Mesodermal cell (in vitro differentiated cells): ENCODE measurements around the gene YWHAQ. TPM values are rescaled to one million over a fixed set of nuclear protein-coding genes. Genes with fewer than 3 reads are reported as not detected.

Experiments
- H3K27ac ChIP-seq: 2 replicates; pipeline ENCODE4 v1.7.0; 2013; ENCODE audit warnings: mild to moderate bottlenecking, low read depth, low read length, moderate library complexity; ENCODE audit not compliant: severe bottlenecking
- H3K36me3 ChIP-seq: 2 replicates; pipeline ENCODE4 v1.7.1; 2013; ENCODE audit warnings: mild to moderate bottlenecking, low read length, moderate library complexity; ENCODE audit not compliant: control insufficient read depth, insufficient read depth
- H3K4me1 ChIP-seq: one replicate; pipeline ENCODE4 v1.7.1; 2013; ENCODE audit warnings: mild to moderate bottlenecking, low read length; ENCODE audit not compliant: insufficient read depth, control insufficient read depth, poor library complexity, severe bottlenecking
- H3K4me3 ChIP-seq: 2 replicates; pipeline ENCODE4 v1.7.0; 2013; ENCODE audit warnings: low read length, control low read depth, mild to moderate bottlenecking; ENCODE audit not compliant: insufficient read depth, poor library complexity, severe bottlenecking; ENCODE audit errors: extremely low read depth
- H3K9me3 ChIP-seq: 2 replicates; pipeline ENCODE4 v1.7.1; 2013; ENCODE audit warnings: mild to moderate bottlenecking, low read length, moderate library complexity; ENCODE audit not compliant: control insufficient read depth
- WGBS, 2 experiments: methylation state at CpG; one replicate each; pipeline ENCODE4 v1.1.5; 2013; ENCODE audit warnings: missing lambda C conversion rate in 2 of 2; ENCODE audit not compliant: insufficient coverage in 2 of 2; 5-methylcytosine and 5-hydroxymethylcytosine counted together
- polyA plus RNA-seq, 2 experiments: library from polyadenylated mRNA; stranded (reverse); fragments of 50-300 nt; gene quantifications; one replicate each; pipeline ENCODE4 v1.2.3, GENCODE V29; 2013

YWHAQ gene
- polyA plus RNA-seq (2013, experiment 1 of 2), result 559 TPM
- polyA plus RNA-seq (2013, experiment 2 of 2), result 570 TPM

- peaks cover 39% of the 10 kb centered on the region for H3K36me3 ChIP-seq
- peaks cover 40% of the 10 kb centered on the region for H3K4me1 ChIP-seq
- H3K4me3 ChIP-seq, result peak within 1 kb of the TSS; percentile 84
- H3K27ac ChIP-seq, result peak within 1 kb of the TSS; percentile 95
- 0 to 1% methylated on average over 66 to 73 of the region's 84 CpGs for WGBS, 2 experiments
- H3K9me3 ChIP-seq, result no peaks in the 10 kb centered on the region
Observed at GRCh38 chr2:9630736-9631552, at the start of gene YWHAQ. Gene YWHAQ, minus strand, starts transcription at chr2:9630997. Its CDS starts 545 bp downstream, at chr2:9630452.

GRCh38 chr2:9680082-9680481 is 49.3 kb upstream of the YWHAQ start:
- no peaks in the 10 kb centered on the region for H3K9me3 ChIP-seq
- H3K4me1 ChIP-seq, result peaks cover 18% of the 10 kb centered on the region
- H3K36me3 ChIP-seq, result no peaks in the 10 kb centered on the region
- no peak overlapping the region for H3K4me3 ChIP-seq
- 100% methylated on average over 1 of the region's 2 CpGs for WGBS, 2 experiments
- no peak overlapping the region for H3K27ac ChIP-seq

- peaks cover 25% of the 10 kb centered on the region for H3K4me1 ChIP-seq
- no peak overlapping the region for H3K4me3 ChIP-seq
- no peaks in the 10 kb centered on the region for H3K36me3 ChIP-seq
- H3K9me3 ChIP-seq, result no peaks in the 10 kb centered on the region
- 90 to 100% methylated on average over 2 of the region's 2 CpGs for WGBS, 2 experiments
- no peak overlapping the region for H3K27ac ChIP-seq
Observed at GRCh38 chr2:9679218-9679617, 48.4 kb upstream of the YWHAQ start.

- no peaks in the 10 kb centered on the region for H3K36me3 ChIP-seq
- H3K4me3 ChIP-seq, result no peak overlapping the region
- no peaks in the 10 kb centered on the region for H3K9me3 ChIP-seq
- 82 to 91% methylated on average over 5 to 6 of the region's 10 CpGs for WGBS, 2 experiments
- H3K27ac ChIP-seq, result no peak overlapping the region
- peaks cover 29% of the 10 kb centered on the region for H3K4me1 ChIP-seq
Observed at GRCh38 chr2:9678544-9678943, 47.7 kb upstream of the YWHAQ start.

GRCh38 chr2:9675415-9676351 is 44.9 kb upstream of the YWHAQ start:
- Histone ChIP-seq H3K27ac (peak overlapping the region; percentile 94), H3K4me1 (peaks cover 28% of the 10 kb centered on the region), H3K4me3 (no peak overlapping the region), H3K9me3 (no peaks in the 10 kb centered on the region), H3K36me3 (no peaks in the 10 kb centered on the region)
- WGBS, 2 experiments, result 18 to 26% methylated on average over 11 to 13 of the region's 14 CpGs

GRCh38 chr2:9674891-9675414 is 44.2 kb upstream of the YWHAQ start:
- no peaks in the 10 kb centered on the region for H3K9me3 ChIP-seq
- WGBS, 2 experiments, result 40 to 69% methylated on average over 2 to 4 of the region's 5 CpGs
- H3K36me3 ChIP-seq, result no peaks in the 10 kb centered on the region
- H3K4me1 ChIP-seq, result peaks cover 27% of the 10 kb centered on the region
- H3K4me3 ChIP-seq, result no peak overlapping the region
- peak overlapping the region; percentile 94 for H3K27ac ChIP-seq

- 80 to 100% methylated on average over 1 to 4 of the region's 6 CpGs for WGBS, 2 experiments
- Histone ChIP-seq H3K4me3 (no peak overlapping the region), H3K36me3 (no peaks in the 10 kb centered on the region), H3K9me3 (no peaks in the 10 kb centered on the region), H3K27ac (no peak overlapping the region), H3K4me1 (peaks cover 27% of the 10 kb centered on the region)
Observed at GRCh38 chr2:9673914-9674481, 43.2 kb upstream of the YWHAQ start.

GRCh38 chr2:9668687-9669345 is 38.0 kb upstream of the YWHAQ start:
- WGBS, 2 experiments, result 91 to 98% methylated on average over 4 to 5 of the region's 5 CpGs
- H3K36me3 ChIP-seq, result no peaks in the 10 kb centered on the region
- H3K27ac ChIP-seq, result no peak overlapping the region
- peaks cover under 1% of the 10 kb centered on the region for H3K4me1 ChIP-seq
- H3K4me3 ChIP-seq, result no peak overlapping the region
- no peaks in the 10 kb centered on the region for H3K9me3 ChIP-seq

GRCh38 chr2:9667826-9668225 is 37.0 kb upstream of the YWHAQ start:
- 94 to 95% methylated on average over 3 of the region's 3 CpGs for WGBS, 2 experiments
- Histone ChIP-seq H3K36me3 (no peaks in the 10 kb centered on the region), H3K4me3 (no peak overlapping the region), H3K27ac (no peak overlapping the region), H3K9me3 (no peaks in the 10 kb centered on the region), H3K4me1 (no peaks in the 10 kb centered on the region)

GRCh38 chr2:9666306-9666705 is 35.5 kb upstream of the YWHAQ start:
- H3K4me1 ChIP-seq, result no peaks in the 10 kb centered on the region

More at GRCh38 chr2:9666306-9666705, 35.5 kb upstream of the YWHAQ start:
- no peak overlapping the region for H3K4me3 ChIP-seq
- H3K27ac ChIP-seq, result no peak overlapping the region
- WGBS, 2 experiments, result 100% methylated on average over 1 to 2 of the region's 3 CpGs
- H3K36me3 ChIP-seq, result no peaks in the 10 kb centered on the region
- no peaks in the 10 kb centered on the region for H3K9me3 ChIP-seq
